ENCODE results near the gene STAG1.
"Not testable (repeated sequence)": the region's sequence is repeated elsewhere in the genome, so short reads cannot be mapped to it uniquely, and the experiment has no call there.

Gene STAG1

GRCh38 chr3:136390574-136390973 is 361.6 kb downstream of the STAG1 start:
- DNase-seq (ENCODE audit: low read depth, low spot score): no peak

DNA sequence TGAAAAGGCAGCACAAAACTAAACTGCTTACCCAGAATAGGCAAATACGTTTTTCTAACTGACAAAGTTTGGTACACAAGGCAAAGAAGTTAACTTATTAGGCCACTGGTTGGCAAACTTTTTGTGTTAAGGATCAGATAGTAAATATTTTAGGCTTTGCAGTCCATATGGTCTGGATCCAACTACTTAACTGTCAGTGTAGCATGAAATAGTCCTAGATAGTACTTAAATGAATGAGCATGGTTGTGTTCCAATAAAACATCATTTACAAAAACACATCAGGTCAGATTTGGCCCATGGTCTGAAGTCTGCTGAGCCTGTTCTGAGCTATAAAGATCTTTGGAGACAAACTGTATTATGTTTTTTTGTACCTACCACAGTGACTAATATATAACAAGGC is 365.1 kb downstream of the STAG1 start:
- H3K4me3 ChIP-seq (ENCODE audit: low read length): no peak overlapping the region
- no peak for DNase-seq (ENCODE audit: low read depth, low spot score)

More at GRCh38 chr3:136390574-136390973, 361.6 kb downstream of the STAG1 start:
- no peak overlapping the region for H3K4me3 ChIP-seq (ENCODE audit: low read length)

DNA sequence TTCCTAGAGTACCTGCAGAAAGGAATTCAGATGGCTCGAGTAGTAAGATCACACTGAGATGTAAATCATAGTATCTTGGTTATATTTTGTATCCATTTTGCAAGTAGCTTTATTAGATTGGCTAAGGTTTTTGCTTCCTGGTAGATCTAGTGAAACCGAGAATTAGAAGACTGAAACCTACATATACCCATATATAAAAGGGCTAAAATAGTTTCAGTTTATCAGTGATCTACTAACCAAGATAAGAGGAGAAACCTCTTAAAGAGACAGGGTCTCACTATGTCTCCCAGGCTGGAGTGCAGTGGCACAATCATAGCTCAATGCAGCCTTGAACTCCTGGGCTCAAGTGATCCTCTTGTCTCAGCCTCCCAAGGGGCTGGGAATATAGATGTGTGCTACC is 366.7 kb downstream of the STAG1 start:
- no peak overlapping the region for H3K4me3 ChIP-seq (ENCODE audit: low read length)
- DNase-seq (ENCODE audit: low read depth, low spot score): no peak

- H3K4me3 ChIP-seq (ENCODE audit: low read length): no peak overlapping the region
- no peak for DNase-seq (ENCODE audit: low read depth, low spot score)
Observed at GRCh38 chr3:136381051-136381450, 371.1 kb downstream of the STAG1 start.

DNA sequence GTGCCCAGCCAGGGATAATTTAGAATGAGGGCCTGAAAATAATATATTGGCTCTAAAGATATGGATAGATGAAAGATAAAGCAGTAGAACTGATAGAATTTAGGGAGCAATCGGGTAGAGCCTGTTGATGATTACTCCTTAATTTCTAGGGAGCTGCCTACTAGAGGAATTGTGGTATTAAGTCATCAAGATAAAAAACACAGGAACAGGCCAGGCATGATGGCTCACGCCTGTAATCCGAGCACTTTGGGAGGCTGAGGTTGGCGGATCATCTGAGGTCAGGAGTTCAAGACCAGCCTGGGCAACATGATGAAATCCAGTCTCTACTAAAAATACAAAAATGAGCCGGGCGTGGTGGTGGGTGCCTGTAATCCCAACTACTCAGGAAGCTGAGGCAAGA is 371.6 kb downstream of the STAG1 start:
- DNase-seq (ENCODE audit: low read depth, low spot score): no peak
- H3K4me3 ChIP-seq (ENCODE audit: low read length): no peak overlapping the region

DNA sequence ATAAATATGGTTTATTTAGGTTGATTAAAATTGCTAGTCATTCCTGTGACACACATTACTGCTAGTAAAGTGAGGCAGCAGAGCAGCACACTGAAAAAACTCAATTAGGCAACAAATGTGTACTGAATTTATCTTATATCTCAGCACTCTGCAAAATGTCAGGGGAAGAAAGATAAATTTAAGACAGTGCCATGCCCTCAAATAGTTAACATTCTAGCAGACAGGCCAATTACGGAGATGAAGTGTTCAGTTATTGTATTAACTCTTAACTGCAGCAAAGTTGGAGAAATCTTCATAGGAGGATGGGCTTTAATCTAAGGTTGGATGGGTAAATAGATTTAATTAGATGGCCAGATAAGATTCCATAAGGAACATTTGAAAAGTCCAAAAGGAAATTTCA is 374.2 kb downstream of the STAG1 start:
- no peak for DNase-seq (ENCODE audit: low read depth, low spot score)
- no peak overlapping the region for H3K4me3 ChIP-seq (ENCODE audit: low read length)

- no peak for DNase-seq (ENCODE audit: low read depth, low spot score)
- H3K4me3 ChIP-seq (ENCODE audit: low read length): no peak overlapping the region
Observed at GRCh38 chr3:136377508-136377907, 374.7 kb downstream of the STAG1 start.

DNA sequence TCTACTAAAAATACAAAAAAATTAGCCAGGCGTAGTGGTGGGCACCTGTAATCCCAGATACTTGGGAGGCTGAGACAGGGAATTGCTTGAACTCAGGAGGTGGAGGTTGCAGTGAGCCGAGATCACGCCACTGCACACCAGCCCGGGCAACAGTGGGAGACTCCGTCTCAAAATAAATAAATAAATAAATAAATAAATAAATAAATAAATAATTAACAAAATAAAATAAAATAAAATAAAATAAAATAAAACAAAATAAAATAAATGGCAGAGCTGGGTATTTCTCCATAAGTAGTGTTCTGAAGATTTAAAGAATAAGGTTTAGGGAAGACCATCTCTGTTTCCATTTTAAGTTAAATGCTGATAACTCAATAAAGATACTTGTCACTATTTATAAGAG is 376.4 kb downstream of the STAG1 start:
- not testable (repeated sequence) for H3K4me3 ChIP-seq (ENCODE audit: low read length)

GRCh38 chr3:136366289-136366688 is 385.9 kb downstream of the STAG1 start:
- no peak overlapping the region for H3K4me3 ChIP-seq (ENCODE audit: low read length)
- no peak for DNase-seq (ENCODE audit: low read depth, low spot score)

More for the DNA sequence above, 376.4 kb downstream of the STAG1 start:
- DNase-seq (ENCODE audit: low read depth, low spot score): not testable (repeated sequence)

DNA sequence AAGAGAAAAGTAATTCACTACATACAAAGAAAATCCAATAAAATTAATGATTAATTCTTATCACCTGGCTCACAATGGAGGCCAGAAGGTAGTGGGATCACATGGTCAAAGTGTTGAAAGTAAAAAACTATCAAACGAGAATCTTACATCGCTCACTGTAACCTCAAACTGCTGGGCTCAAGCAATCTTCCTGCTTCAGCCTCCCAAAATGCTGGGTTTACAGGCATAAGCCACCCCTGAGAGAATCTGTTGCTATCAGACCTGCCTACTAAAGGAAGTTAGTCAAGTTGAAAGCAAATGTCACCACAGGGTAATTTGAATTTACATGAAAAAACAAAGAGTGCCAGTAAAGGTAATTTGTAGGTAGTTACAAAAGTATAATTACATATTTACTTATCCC is 398.7 kb downstream of the STAG1 start:
- no peak overlapping the region for H3K4me3 ChIP-seq (ENCODE audit: low read length)
- DNase-seq (ENCODE audit: low read depth, low spot score): peak; percentile 21

DNA sequence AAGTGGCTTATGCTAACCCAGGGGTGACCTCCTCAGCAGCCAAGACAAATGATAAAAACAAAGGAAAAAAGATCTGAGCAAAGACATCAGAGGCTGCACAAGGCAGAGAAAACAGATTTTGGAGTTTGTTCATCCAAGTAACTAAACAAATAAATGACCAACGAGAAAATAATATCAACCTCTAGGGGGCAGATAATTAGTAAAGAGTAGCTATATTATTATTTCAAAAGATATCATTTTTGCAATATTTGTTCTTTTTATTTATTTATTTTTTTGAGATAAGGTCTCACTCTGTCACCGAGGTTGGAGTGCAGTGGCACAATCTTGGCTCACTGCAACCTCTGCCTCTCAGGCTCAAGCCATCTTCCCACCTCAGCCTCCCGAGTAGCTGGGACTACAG is 400.3 kb downstream of the STAG1 start:
- H3K4me3 ChIP-seq (ENCODE audit: low read length): no peak overlapping the region
- DNase-seq (ENCODE audit: low read depth, low spot score): no peak

DNA sequence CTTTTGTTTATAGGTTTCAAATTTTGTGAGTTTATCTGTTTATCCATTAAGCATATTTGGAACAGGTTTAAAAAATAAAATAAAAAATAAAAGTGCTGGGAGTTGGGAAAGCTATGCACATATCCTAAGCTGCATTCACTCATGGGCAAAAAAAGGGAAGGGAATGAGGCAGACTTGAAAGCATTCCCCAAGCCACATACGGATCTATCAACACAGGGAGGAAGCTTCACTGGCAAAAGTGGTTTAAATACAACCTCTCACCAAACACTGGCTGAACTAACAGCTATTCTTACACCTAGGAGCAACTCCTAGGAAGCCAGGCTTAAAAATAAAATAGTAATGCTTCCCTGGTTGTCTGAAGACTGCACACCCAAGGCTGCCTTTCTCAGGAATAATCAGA is 400.8 kb downstream of the STAG1 start:
- no peak for DNase-seq (ENCODE audit: low read depth, low spot score)
- H3K4me3 ChIP-seq (ENCODE audit: low read length): no peak overlapping the region

DNA sequence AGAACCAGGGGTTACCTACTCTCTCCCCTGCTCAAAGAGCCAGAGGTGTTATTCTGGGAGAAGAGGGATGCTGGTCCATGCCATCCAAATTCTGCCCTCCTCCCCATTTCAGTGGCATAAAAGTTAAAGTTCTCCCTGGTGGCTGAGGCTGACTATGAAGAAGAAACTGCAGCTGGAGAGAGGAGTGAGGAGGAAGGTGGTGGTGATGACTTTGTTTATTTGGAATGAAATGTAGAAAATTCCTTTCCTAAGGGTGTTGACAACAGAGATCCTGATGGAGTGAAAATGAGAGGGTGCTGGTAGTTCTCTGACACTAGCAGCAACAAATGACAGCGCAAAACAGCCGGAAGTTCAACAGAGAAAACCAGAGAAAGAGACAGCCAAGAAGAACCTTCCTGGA is 401.6 kb downstream of the STAG1 start:
- no peak overlapping the region for H3K4me3 ChIP-seq (ENCODE audit: low read length)
- no peak for DNase-seq (ENCODE audit: low read depth, low spot score)

GRCh38 chr3:136350132-136350531 is 402.0 kb downstream of the STAG1 start:
- no peak for DNase-seq (ENCODE audit: low read depth, low spot score)
- H3K4me3 ChIP-seq (ENCODE audit: low read length): no peak overlapping the region

DNA sequence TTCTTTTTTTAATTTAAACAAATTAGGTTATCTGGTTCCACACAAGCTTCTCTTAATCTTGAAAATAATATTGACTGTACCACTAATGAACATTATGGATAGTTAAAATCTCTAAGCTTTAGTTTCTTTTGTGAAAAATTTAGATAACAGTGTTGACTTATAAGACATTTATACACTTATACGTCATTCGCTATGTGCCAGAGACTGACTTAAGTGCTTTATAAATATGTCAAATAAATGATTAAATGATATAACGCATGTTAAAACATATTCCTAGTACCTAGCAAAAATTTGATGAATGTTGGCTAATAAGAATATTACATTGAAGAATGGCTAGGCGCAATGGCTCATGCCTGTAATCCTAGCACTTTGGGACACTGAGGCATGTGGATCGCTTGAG is 405.7 kb downstream of the STAG1 start:
- H3K4me3 ChIP-seq (ENCODE audit: low read length): no peak overlapping the region
- DNase-seq (ENCODE audit: low read depth, low spot score): no peak

DNA sequence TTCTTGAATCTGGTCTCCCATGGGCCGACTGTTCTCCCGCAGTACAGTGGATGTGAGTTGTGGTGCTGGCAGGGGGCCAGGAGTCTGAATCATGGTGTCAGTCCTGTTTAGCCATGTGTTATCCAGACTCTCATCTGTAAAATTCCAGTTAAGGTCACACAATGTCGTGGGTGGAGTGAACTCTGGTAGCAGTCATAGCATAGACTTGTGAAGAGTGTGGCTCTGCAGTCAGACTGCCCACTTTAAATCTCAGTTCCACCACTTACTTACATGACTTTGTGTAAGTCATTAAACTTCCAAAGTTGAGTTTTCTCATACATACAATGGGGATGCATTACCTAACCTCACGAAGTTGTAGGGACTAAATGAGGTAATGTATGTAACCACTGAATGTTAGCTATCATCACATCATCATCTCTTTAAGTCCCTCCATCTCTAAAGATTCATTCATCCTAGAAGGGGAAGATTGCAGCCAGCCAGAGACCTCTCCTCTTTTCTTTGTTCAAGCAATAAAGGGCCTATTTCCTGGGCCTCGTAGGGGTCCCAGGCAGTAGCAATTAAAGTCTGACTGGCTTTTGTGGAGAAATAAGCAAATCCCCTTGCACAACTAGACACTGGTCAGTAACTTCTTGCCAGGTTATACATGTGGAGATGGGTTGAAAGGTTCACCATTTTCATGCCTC is 408.2 kb downstream of the STAG1 start:
- no peak for DNase-seq (ENCODE audit: low read depth, low spot score)
- H3K4me3 ChIP-seq (ENCODE audit: low read length): no peak overlapping the region

- H3K4me3 ChIP-seq (ENCODE audit: low read length): no peak overlapping the region
- DNase-seq (ENCODE audit: low read depth, low spot score): no peak
Observed at GRCh38 chr3:136343446-136343845, 408.7 kb downstream of the STAG1 start.

- DNase-seq (ENCODE audit: low read depth, low spot score): no peak
- H3K4me3 ChIP-seq (ENCODE audit: low read length): no peak overlapping the region
Observed at GRCh38 chr3:136336329-136337100, 415.7 kb downstream of the STAG1 start.

- not testable (repeated sequence) for DNase-seq (ENCODE audit: low read depth, low spot score)
Observed at GRCh38 chr3:136334726-136335125, 417.5 kb downstream of the STAG1 start.

DNA sequence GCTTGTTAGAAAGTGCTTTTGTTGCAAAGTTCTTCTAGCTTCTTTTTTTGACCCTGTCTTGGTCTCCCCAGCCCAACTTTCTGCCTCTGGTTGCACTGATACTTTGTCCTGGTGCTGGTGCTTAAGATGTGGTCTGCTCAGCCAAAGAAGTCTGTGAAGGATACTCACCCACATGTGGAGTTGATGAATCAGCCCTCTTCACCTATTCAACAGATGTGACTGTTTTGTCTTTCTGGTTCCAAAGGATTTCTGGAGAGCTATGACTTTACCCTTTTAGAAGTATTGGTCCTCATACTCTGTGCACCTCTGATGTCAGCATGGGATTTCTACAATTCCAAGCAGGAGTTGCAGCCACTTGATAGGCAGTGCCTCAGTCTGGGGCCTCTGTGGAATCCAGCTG is 418.0 kb downstream of the STAG1 start:
- no peak for DNase-seq (ENCODE audit: low read depth, low spot score)
- no peak overlapping the region for H3K4me3 ChIP-seq (ENCODE audit: low read length)

More at GRCh38 chr3:136334726-136335125, 417.5 kb downstream of the STAG1 start:
- H3K4me3 ChIP-seq (ENCODE audit: low read length): not testable (repeated sequence)

DNA sequence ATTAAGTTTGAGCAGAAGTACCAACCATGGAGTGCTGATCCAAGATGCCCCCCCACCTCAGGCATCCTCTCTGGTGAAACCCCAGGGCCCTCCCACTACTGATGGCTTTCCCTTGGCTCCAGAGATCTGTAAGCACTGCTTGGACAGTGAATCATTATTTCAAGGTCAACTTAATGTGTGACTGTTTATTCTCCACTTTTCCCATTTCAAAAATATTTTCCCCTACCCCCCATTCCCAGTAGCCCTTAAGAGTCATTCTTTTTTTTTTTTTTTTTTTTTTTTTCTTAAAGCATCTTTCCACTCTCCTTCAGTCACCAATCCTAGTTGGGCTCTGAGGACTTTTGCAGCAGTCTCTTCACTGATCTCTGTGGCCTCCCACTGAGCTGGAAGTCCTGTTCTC is 419.4 kb downstream of the STAG1 start:
- no peak for DNase-seq (ENCODE audit: low read depth, low spot score)
- no peak overlapping the region for H3K4me3 ChIP-seq (ENCODE audit: low read length)

Measured in Jurkat, Clone E6-1 (cell line).